GM18519 (cell line): ENCODE measurements around the gene ATP8B4.
"Not testable (repeated sequence)": the region's sequence is repeated elsewhere in the genome, so short reads cannot be mapped to it uniquely, and the experiment has no call there.

Experiments used
- ATAC-seq: cut with Tn5 transposase; IDR thresholded peaks from one replicate; pipeline ENCODE4 v1.9.1; 2021; ENCODE audit warnings: mild to moderate bottlenecking, moderate library complexity; ENCODE audit not compliant: unreplicated experiment, low FRiP score

ATP8B4 gene, protein sequence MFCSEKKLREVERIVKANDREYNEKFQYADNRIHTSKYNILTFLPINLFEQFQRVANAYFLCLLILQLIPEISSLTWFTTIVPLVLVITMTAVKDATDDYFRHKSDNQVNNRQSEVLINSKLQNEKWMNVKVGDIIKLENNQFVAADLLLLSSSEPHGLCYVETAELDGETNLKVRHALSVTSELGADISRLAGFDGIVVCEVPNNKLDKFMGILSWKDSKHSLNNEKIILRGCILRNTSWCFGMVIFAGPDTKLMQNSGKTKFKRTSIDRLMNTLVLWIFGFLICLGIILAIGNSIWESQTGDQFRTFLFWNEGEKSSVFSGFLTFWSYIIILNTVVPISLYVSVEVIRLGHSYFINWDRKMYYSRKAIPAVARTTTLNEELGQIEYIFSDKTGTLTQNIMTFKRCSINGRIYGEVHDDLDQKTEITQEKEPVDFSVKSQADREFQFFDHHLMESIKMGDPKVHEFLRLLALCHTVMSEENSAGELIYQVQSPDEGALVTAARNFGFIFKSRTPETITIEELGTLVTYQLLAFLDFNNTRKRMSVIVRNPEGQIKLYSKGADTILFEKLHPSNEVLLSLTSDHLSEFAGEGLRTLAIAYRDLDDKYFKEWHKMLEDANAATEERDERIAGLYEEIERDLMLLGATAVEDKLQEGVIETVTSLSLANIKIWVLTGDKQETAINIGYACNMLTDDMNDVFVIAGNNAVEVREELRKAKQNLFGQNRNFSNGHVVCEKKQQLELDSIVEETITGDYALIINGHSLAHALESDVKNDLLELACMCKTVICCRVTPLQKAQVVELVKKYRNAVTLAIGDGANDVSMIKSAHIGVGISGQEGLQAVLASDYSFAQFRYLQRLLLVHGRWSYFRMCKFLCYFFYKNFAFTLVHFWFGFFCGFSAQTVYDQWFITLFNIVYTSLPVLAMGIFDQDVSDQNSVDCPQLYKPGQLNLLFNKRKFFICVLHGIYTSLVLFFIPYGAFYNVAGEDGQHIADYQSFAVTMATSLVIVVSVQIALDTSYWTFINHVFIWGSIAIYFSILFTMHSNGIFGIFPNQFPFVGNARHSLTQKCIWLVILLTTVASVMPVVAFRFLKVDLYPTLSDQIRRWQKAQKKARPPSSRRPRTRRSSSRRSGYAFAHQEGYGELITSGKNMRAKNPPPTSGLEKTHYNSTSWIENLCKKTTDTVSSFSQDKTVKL

GRCh38 chr15:50119063-50120040 lies at the start of gene ATP8B4:
Gene ATP8B4, minus strand, starts transcription at chr15:50119233. Its CDS starts 12,267 bp downstream, at chr15:50106966.
- no peak for ATAC-seq

GRCh38 chr15:50168379-50168778 lies 49.3 kb upstream of the ATP8B4 start:
- no peak for ATAC-seq

DNA sequence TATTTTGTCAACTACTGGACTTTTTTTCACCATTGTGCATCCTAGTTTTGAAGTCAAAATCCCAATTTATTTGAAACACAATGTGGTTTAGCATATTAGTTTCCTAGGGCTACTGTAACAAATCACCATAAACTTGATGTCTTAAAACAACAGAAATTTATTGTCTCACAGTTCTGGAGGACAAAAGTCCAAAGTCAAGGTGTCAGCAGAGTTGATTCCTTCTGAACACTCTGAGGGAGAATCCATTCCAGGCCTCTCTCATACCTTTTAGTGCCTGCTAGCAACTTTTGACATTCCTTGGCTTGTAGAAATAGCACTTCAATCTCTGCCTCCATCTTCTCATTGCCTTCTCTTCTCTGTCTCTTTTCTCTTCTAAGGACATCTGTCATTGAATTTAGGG lies 48.1 kb upstream of the ATP8B4 start:
- no peak for ATAC-seq

DNA sequence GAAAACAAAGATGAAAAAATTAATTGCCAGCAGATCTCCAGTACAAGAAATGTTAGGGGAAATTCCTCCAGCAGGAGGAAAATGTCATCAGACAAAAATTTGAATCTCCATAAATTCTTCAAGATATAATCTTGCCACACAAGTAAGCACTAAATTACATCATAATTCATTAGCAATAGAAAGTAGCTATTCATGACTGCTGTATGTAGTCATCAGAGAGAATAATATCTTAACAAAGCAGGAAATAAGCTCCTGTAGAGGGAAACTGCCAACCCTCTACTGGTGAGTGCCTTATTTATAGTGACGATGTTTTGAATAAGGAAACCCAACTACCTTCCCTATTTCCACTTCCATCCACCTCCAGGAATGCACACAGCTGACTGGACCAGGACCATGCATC lies 47.2 kb upstream of the ATP8B4 start:
- no peak for ATAC-seq

DNA sequence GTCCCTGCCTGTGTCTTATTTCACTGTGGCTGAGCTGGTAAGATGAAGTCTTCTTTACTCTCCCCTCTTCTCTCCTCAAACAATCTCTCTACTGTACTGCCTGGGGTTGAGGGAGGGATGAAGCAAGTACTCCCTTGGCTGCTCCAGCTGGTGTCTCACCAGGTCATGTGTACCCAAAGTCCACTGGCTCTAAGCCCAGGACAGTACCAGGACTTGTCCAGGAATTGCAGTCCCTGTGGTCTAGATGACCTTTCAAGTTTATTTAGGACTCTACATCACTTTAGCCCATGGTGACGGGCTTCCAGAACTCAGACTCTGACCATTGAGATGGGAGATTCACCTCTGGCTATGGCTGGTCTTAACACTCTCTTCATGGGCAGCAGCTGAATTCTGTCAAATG lies 45.4 kb upstream of the ATP8B4 start:
- ATAC-seq, result no peak

GRCh38 chr15:50163719-50164410 lies 44.8 kb upstream of the ATP8B4 start:
- no peak for ATAC-seq

- no peak for ATAC-seq
Measured at GRCh38 chr15:50162969-50163718, 44.1 kb upstream of the ATP8B4 start.

GRCh38 chr15:50158236-50158635 lies 39.2 kb upstream of the ATP8B4 start:
- ATAC-seq, result not testable (repeated sequence)

DNA sequence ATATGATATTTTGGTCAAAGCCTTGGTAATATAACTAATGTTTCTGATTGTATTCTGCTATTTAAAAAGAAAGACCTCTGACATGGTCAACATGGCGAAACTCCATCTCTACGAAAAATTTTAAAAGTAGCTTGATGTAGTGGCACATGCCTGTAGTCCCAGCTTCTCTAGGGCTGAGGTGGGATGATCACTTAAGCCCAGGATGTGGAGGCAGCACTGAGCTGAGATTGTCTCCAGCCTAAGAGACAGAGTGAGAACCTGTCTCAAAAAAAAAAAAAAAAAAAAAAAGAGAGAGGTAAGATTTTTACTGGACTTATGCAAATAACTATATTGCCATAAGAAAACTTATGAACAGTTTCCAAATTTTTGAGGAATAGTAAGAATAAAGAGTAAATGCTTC lies 32.4 kb upstream of the ATP8B4 start:
- ATAC-seq, result no peak

DNA sequence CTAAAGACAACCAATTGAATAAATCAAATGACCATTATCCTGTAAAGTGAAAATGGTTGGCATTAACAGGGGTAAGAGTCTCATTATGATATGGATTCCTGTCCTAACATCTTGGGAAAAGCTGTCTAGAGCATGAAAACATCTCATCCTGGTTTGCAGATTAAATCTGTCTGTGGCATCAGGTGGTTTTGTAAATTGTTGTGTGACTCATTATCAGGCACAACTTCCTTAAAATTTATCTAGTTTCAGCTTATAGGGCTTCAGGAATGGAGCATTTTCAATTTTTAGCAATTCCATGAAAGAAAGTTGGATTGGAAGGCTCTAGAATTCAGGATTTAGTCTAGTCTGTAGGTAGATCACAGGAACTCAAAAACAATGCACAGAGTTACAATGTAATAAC lies 31.8 kb upstream of the ATP8B4 start:
- ATAC-seq, result no peak

- ATAC-seq, result no peak
Measured at GRCh38 chr15:50150349-50150748, 31.3 kb upstream of the ATP8B4 start.

GRCh38 chr15:50149090-50149489 lies 30.1 kb upstream of the ATP8B4 start:
- ATAC-seq, result no peak

DNA sequence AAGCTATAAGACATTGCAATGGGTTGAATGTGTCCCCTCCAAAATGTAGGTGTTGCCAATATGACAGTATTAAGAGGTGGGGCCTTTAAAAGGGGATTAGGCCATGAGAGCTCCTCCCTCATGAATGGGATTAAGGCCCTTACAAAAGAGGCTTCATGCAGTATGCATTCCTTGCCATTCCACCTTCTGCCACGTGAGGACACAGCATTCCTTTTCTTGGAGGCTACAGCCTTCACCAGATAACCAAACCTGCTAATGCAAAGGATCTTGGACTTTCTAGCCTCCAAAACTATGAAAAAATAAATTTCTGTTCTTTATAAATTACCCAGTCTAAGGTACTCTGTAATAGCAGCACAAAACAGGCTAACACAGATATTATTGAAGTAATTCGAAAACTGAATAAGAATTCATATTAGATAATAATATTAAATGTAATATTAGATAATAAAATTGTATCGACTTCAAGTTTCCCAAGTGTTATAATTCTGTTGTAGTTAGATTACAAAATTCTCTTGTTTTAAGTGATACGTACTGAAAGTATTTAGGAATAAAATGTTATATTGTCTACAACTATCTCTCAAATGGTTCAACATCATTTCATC lies 29.4 kb upstream of the ATP8B4 start:
- no peak for ATAC-seq

- no peak for ATAC-seq
Measured at GRCh38 chr15:50146632-50147031, 27.6 kb upstream of the ATP8B4 start.

DNA sequence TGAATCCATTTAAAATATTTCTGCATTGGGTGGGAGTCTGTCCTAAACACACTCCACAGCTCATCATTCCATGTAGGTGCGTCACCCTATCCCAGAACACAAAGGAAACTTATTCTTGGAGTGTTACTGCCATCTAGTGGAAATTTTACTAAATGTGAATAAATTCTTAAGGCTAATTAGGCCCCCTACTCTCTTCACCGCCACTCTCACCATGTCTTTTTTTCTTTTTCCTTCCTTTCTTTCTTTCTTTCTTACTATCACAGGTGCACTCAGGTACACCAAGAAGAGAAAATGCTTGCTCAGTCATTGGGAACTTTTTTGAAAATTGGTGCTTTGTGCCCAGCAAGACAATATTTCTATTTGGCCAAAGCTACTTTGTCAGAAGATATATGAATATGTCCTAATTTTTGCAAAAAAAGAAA lies 26.4 kb upstream of the ATP8B4 start:
- no peak for ATAC-seq

- no peak for ATAC-seq
Measured at GRCh38 chr15:50144341-50145120, 25.5 kb upstream of the ATP8B4 start.

GRCh38 chr15:50143255-50143860 lies 24.3 kb upstream of the ATP8B4 start:
- ATAC-seq, result no peak
